A549 (cell line): ENCODE data around the gene DYSF.

ENCODE experiments used
- CBX8 ChIP-seq: fragments of 200-600 bp; sonication (generic); IDR thresholded peaks from 2 replicates; pipeline ENCODE4 v1.6.1; 2016
- EP300 ChIP-seq, 2 experiments: fragments of >200 bp; sonication (Bioruptor Twin); formaldehyde crosslinking; IDR thresholded peaks; 2 replicates in 1 of 2; 3 replicates in 1 of 2; pipeline ENCODE4 v1.6.1; 2016 to 2017
- JUN ChIP-seq, 2 experiments: fragments of >200 bp; sonication (Bioruptor Twin); formaldehyde crosslinking; IDR thresholded peaks; 2 replicates in 1 of 2; 3 replicates in 1 of 2; pipeline ENCODE4 v1.6.1; 2016 to 2017
- POLR2A ChIP-seq: IDR thresholded peaks from 2 replicates; pipeline ENCODE4 v1.6.1; 2012; ENCODE audit warnings: mild to moderate bottlenecking, low read length
- RNF2 ChIP-seq: fragments of 200-600 bp; sonication (generic); IDR thresholded peaks from 2 replicates; pipeline ENCODE4 v1.6.1; 2016; ENCODE audit warnings: low read depth, mild to moderate bottlenecking, antibody characterized with exemption, moderate library complexity, borderline replicate concordance
- TF ChIP-seq, protein P1 (sequence below): fragments of >200 bp; sonication (Bioruptor Twin); formaldehyde crosslinking; IDR thresholded peaks from 3 replicates; pipeline ENCODE4 v1.5.1; 2016

- TF ChIP-seq JUN (IDR thresholded peaks at IDR 0.05) (no peak), EP300 (IDR thresholded peaks at IDR 0.05) (no peak), RNF2 (no peak), CBX8 (no peak), POLR2A (no peak)
- TF ChIP-seq, protein P1, sequence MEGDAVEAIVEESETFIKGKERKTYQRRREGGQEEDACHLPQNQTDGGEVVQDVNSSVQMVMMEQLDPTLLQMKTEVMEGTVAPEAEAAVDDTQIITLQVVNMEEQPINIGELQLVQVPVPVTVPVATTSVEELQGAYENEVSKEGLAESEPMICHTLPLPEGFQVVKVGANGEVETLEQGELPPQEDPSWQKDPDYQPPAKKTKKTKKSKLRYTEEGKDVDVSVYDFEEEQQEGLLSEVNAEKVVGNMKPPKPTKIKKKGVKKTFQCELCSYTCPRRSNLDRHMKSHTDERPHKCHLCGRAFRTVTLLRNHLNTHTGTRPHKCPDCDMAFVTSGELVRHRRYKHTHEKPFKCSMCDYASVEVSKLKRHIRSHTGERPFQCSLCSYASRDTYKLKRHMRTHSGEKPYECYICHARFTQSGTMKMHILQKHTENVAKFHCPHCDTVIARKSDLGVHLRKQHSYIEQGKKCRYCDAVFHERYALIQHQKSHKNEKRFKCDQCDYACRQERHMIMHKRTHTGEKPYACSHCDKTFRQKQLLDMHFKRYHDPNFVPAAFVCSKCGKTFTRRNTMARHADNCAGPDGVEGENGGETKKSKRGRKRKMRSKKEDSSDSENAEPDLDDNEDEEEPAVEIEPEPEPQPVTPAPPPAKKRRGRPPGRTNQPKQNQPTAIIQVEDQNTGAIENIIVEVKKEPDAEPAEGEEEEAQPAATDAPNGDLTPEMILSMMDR: no peak
These were observed 202.1 kb downstream of the DYSF start for GRCh38 chr2:71655498-71655897.
